ENCODE results near the gene GLG1. TPM values are rescaled to one million over a fixed set of nuclear protein-coding genes. Genes with fewer than 3 reads are reported as not detected.
"Not testable (repeated sequence)": the region's sequence is repeated elsewhere in the genome, so short reads cannot be mapped to it uniquely, and the experiment has no call there.

The GLG1 gene
- total RNA-seq, 1 donor from 2014 or later: 97.1 TPM

DNA sequence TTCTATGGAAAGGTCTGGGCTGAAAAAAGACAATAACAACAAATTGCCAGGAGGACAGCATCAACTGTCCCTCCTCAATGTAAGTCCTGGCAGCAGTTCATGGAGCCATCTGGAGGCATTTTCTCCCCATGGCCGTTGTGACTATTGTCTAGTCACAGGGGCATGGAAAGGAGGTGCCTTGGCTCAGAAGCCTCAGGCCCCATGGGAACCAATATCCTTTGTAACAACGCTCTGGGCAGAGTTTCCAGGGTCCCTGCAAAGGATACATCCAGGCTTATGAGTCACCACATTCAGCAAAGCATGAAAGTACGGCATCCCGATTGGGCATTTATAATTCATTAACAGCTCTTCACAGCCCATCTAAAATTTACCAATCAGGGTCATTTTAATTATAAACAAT lies 85.2 kb downstream of the GLG1 start:
- Histone ChIP-seq H3K27ac (ENCODE audit: low read depth, low read length) (no peak overlapping the region), H3K4me3 (ENCODE audit: low read length in 3 of 3) (no peak overlapping the region), H3K36me3 (ENCODE audit: control insufficient read depth in 3 of 3, insufficient read depth in 3 of 3, low read length in 3 of 3) (peaks cover 0 to 4% (median 3%) of the 10 kb centered on the region in 3 donors), H3K9me3 (ENCODE audit: control insufficient read depth in 3 of 3, low read length in 3 of 3) (no peaks in the 10 kb centered on the region), H3K27me3 (ENCODE audit: control insufficient read depth in 3 of 3, insufficient read depth in 3 of 3, low read length in 3 of 3) (no peaks in the 10 kb centered on the region), H3K4me1 (ENCODE audit: control insufficient read depth in 3 of 3, insufficient read depth in 3 of 3, low read length in 3 of 3) (peaks cover 0 to 3% (median 0%) of the 10 kb centered on the region in 3 donors), H3K9ac (ENCODE audit: low read depth in 1 of 3, low read length in 3 of 3) (no peak overlapping the region)

GRCh38 chr16:74518934-74519333 lies 88.0 kb downstream of the GLG1 start:
- H3K4me3 ChIP-seq (ENCODE audit: low read length in 3 of 3); H3K9ac ChIP-seq (ENCODE audit: low read depth in 1 of 3, low read length in 3 of 3); H3K4me1 ChIP-seq (ENCODE audit: control insufficient read depth in 3 of 3, insufficient read depth in 3 of 3, low read length in 3 of 3); H3K27me3 ChIP-seq (ENCODE audit: control insufficient read depth in 3 of 3, insufficient read depth in 3 of 3, low read length in 3 of 3); H3K27ac ChIP-seq (ENCODE audit: low read depth, low read length); H3K36me3 ChIP-seq (ENCODE audit: control insufficient read depth in 3 of 3, insufficient read depth in 3 of 3, low read length in 3 of 3); H3K9me3 ChIP-seq (ENCODE audit: control insufficient read depth in 3 of 3, low read length in 3 of 3): not testable (repeated sequence)

DNA sequence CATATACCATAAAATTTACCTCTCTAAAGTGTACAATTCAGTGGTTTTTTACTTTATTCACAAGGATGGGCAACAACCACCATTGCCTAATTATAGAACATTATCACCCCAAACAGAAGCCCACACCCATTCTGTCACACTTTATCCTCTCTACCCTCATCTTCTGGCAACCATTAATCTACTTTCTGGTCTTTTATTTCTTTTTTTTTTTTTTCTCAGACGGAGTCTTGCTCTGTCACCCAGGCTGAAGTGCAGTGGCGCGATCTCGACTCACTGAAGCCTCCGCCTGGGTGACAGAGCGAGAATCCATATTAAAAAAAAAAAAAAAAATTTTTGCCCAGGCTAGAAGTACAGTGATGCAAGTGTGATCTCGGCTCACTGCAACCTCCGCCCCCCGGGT lies 95.0 kb downstream of the GLG1 start:
- no peak overlapping the region for H3K4me3 ChIP-seq (ENCODE audit: low read length in 3 of 3)
- H3K9me3 ChIP-seq (ENCODE audit: control insufficient read depth in 3 of 3, low read length in 3 of 3): no peaks in the 10 kb centered on the region
- peaks cover 0 to 2% (median 0%) of the 10 kb centered on the region in 3 donors for H3K36me3 ChIP-seq (ENCODE audit: control insufficient read depth in 3 of 3, insufficient read depth in 3 of 3, low read length in 3 of 3)
- no peaks in the 10 kb centered on the region for H3K27me3 ChIP-seq (ENCODE audit: control insufficient read depth in 3 of 3, insufficient read depth in 3 of 3, low read length in 3 of 3)
- H3K27ac ChIP-seq (ENCODE audit: low read depth, low read length): no peak overlapping the region
- no peak overlapping the region for H3K9ac ChIP-seq (ENCODE audit: low read depth in 1 of 3, low read length in 3 of 3)
- no peaks in the 10 kb centered on the region for H3K4me1 ChIP-seq (ENCODE audit: control insufficient read depth in 3 of 3, insufficient read depth in 3 of 3, low read length in 3 of 3)

DNA sequence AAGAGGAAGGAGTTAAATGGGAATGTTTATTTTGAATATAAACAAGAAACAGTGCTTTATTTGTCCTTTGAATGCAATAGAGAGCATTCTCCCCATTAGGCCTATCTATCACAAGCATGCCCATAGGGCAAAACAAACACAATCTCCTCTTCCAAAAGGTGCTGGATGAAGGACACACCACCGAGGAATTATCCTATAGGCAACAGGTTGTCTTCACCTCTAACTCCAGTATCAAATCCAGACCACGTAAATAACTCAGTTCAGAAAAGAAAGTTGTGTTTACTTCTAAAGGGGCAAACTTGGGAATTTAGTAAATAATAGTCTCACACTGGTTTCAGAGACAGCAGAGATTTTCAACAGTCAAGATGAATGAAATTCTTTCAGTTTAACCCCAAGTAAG lies 101.9 kb downstream of the GLG1 start:
- Histone ChIP-seq H3K4me1 (ENCODE audit: control insufficient read depth in 3 of 3, insufficient read depth in 3 of 3, low read length in 3 of 3) (peaks cover 9 to 11% (median 10%) of the 10 kb centered on the region in 3 donors), H3K27me3 (ENCODE audit: control insufficient read depth in 3 of 3, insufficient read depth in 3 of 3, low read length in 3 of 3) (no peaks in the 10 kb centered on the region), H3K9me3 (ENCODE audit: control insufficient read depth in 3 of 3, low read length in 3 of 3) (no peaks in the 10 kb centered on the region), H3K4me3 (ENCODE audit: low read length in 3 of 3) (no peak overlapping the region), H3K27ac (ENCODE audit: low read depth, low read length) (no peak overlapping the region), H3K9ac (ENCODE audit: low read depth in 1 of 3, low read length in 3 of 3) (no peak overlapping the region), H3K36me3 (ENCODE audit: control insufficient read depth in 3 of 3, insufficient read depth in 3 of 3, low read length in 3 of 3) (peaks cover 0 to 2% (median 2%) of the 10 kb centered on the region in 3 donors)

GRCh38 chr16:74503412-74503811 lies 103.5 kb downstream of the GLG1 start:
- no peaks in the 10 kb centered on the region for H3K9me3 ChIP-seq (ENCODE audit: control insufficient read depth in 3 of 3, low read length in 3 of 3)
- H3K4me3 ChIP-seq (ENCODE audit: low read length in 3 of 3): no peak overlapping the region
- H3K9ac ChIP-seq (ENCODE audit: low read depth in 1 of 3, low read length in 3 of 3): no peak overlapping the region
- H3K27me3 ChIP-seq (ENCODE audit: control insufficient read depth in 3 of 3, insufficient read depth in 3 of 3, low read length in 3 of 3): no peaks in the 10 kb centered on the region
- no peak overlapping the region for H3K27ac ChIP-seq (ENCODE audit: low read depth, low read length)
- peaks cover 9 to 11% (median 10%) of the 10 kb centered on the region in 3 donors for H3K4me1 ChIP-seq (ENCODE audit: control insufficient read depth in 3 of 3, insufficient read depth in 3 of 3, low read length in 3 of 3)
- H3K36me3 ChIP-seq (ENCODE audit: control insufficient read depth in 3 of 3, insufficient read depth in 3 of 3, low read length in 3 of 3): peaks cover 0 to 4% (median 2%) of the 10 kb centered on the region in 3 donors

DNA sequence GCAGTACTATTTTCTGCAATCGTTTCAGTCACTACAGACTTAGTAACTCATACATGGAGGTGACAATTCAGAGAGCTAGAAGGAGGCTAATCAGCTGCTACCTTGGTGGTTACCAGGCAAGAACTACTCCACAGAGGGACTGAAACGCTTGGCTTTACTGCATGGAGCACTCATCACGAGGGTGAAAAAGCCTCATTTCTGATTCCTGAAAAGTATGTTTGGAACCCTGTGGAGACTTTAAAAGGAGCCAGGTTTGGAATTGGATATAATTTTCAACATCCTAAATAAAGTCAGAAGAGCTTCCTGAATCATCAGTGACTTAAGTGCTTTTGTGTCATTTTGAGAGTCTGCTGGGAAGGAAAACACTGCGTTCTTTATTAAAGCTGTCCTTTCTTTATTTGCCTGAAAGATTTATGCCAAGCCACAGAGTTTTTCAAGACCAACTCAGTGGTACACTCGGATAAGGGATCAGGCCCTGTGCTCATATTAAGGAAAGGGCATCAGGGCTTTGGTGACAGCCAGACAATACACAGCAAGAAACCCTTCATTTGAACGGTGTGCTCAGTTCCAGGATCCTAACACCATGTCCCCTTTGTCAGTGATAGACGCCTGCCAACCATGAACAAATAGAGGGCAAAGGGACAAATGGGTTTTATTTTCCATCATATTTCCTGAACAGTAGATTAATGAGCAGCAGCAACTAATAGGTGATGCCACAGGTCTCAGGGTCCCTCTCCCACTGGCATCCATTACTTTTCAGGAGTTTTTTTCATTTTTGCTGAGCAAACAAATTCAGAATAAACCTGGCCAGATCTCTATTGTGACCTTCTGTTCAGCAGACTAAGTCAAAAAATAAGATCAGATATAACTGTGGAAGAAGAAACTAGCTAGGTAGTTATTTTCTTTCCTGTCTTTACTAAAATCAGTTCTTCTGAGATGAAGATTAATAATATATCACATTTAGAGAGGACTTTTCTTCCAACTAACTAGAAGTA lies 105.1 kb downstream of the GLG1 start:
- Histone ChIP-seq H3K4me1 (ENCODE audit: control insufficient read depth in 3 of 3, insufficient read depth in 3 of 3, low read length in 3 of 3) (peaks cover 9 to 11% (median 10%) of the 10 kb centered on the region in 3 donors), H3K4me3 (ENCODE audit: low read length in 3 of 3) (no peak overlapping the region), H3K9ac (ENCODE audit: low read depth in 1 of 3, low read length in 3 of 3) (no peak overlapping the region), H3K27ac (ENCODE audit: low read depth, low read length) (peak overlapping the region; percentile 9), H3K9me3 (ENCODE audit: control insufficient read depth in 3 of 3, low read length in 3 of 3) (no peaks in the 10 kb centered on the region), H3K27me3 (ENCODE audit: control insufficient read depth in 3 of 3, insufficient read depth in 3 of 3, low read length in 3 of 3) (no peaks in the 10 kb centered on the region), H3K36me3 (ENCODE audit: control insufficient read depth in 3 of 3, insufficient read depth in 3 of 3, low read length in 3 of 3) (peaks cover 0 to 2% (median 2%) of the 10 kb centered on the region in 3 donors)

DNA sequence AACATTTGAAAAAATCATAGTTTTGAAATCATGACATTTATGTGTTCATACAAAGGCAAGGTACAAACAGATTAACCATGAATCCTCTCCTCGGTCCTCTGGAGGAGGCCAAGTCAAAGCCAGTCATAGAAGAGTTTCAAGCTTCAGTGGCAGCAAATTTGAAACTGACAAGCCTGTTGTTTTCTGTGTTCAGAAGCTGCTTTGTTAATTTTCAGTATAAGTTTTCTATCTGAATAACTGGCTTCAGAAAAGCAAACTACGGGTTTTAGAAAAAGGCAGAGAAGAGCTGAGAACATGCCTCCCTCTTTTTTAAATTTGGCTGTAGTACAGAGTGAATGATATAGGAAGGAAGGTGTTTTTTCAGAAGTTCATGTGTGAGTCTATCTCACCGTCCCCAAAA lies 106.0 kb downstream of the GLG1 start:
- Histone ChIP-seq H3K27me3 (ENCODE audit: control insufficient read depth in 3 of 3, insufficient read depth in 3 of 3, low read length in 3 of 3) (no peaks in the 10 kb centered on the region), H3K9me3 (ENCODE audit: control insufficient read depth in 3 of 3, low read length in 3 of 3) (no peaks in the 10 kb centered on the region), H3K27ac (ENCODE audit: low read depth, low read length) (no peak overlapping the region), H3K9ac (ENCODE audit: low read depth in 1 of 3, low read length in 3 of 3) (no peak overlapping the region), H3K4me3 (ENCODE audit: low read length in 3 of 3) (no peak overlapping the region), H3K4me1 (ENCODE audit: control insufficient read depth in 3 of 3, insufficient read depth in 3 of 3, low read length in 3 of 3) (peaks cover 9 to 11% (median 10%) of the 10 kb centered on the region in 3 donors), H3K36me3 (ENCODE audit: control insufficient read depth in 3 of 3, insufficient read depth in 3 of 3, low read length in 3 of 3) (peaks cover 3 to 6% (median 5%) of the 10 kb centered on the region in 3 donors)

- H3K9me3 ChIP-seq (ENCODE audit: control insufficient read depth in 3 of 3, low read length in 3 of 3): no peaks in the 10 kb centered on the region
- H3K36me3 ChIP-seq (ENCODE audit: control insufficient read depth in 3 of 3, insufficient read depth in 3 of 3, low read length in 3 of 3): peaks cover 7 to 13% (median 9%) of the 10 kb centered on the region in 3 donors
- no peak overlapping the region for H3K4me3 ChIP-seq (ENCODE audit: low read length in 3 of 3)
- H3K4me1 ChIP-seq (ENCODE audit: control insufficient read depth in 3 of 3, insufficient read depth in 3 of 3, low read length in 3 of 3): peaks cover 9 to 11% (median 9%) of the 10 kb centered on the region in 3 donors
- H3K27me3 ChIP-seq (ENCODE audit: control insufficient read depth in 3 of 3, insufficient read depth in 3 of 3, low read length in 3 of 3): no peaks in the 10 kb centered on the region
- H3K27ac ChIP-seq (ENCODE audit: low read depth, low read length): no peak overlapping the region
- H3K9ac ChIP-seq (ENCODE audit: low read depth in 1 of 3, low read length in 3 of 3): no peak overlapping the region
These were observed 107.8 kb downstream of the GLG1 start for GRCh38 chr16:74499114-74499513.

GRCh38 chr16:74497761-74498160 lies 109.2 kb downstream of the GLG1 start:
- Histone ChIP-seq H3K27ac (ENCODE audit: low read depth, low read length) (no peak overlapping the region), H3K36me3 (ENCODE audit: control insufficient read depth in 3 of 3, insufficient read depth in 3 of 3, low read length in 3 of 3) (peaks cover 7 to 15% (median 9%) of the 10 kb centered on the region in 3 donors), H3K4me3 (ENCODE audit: low read length in 3 of 3) (no peak overlapping the region), H3K9me3 (ENCODE audit: control insufficient read depth in 3 of 3, low read length in 3 of 3) (no peaks in the 10 kb centered on the region), H3K9ac (ENCODE audit: low read depth in 1 of 3, low read length in 3 of 3) (no peak overlapping the region), H3K4me1 (ENCODE audit: control insufficient read depth in 3 of 3, insufficient read depth in 3 of 3, low read length in 3 of 3) (peaks cover 5 to 9% (median 5%) of the 10 kb centered on the region in 3 donors), H3K27me3 (ENCODE audit: control insufficient read depth in 3 of 3, insufficient read depth in 3 of 3, low read length in 3 of 3) (no peaks in the 10 kb centered on the region)

DNA sequence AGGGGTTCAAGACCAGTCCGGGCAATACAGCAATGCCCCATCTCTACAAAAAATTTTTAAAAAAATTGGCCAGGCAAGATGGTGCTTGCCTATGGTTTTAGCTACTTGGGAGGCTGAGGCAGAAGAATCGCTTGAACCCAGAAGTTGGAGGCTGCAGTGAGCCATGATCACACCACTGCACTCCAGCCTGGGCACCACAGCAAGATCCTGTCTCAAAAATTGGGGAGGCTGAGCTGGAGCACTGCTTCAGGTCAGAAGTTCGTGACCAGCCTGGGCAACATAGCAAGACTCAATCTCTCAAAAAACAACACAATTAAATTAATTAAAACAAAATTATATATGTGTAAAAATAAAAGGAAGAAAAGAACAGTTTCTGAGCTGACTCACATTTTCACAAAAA lies 110.9 kb downstream of the GLG1 start:
- no peak overlapping the region for H3K4me3 ChIP-seq (ENCODE audit: low read length in 3 of 3)
- no peaks in the 10 kb centered on the region for H3K4me1 ChIP-seq (ENCODE audit: control insufficient read depth in 3 of 3, insufficient read depth in 3 of 3, low read length in 3 of 3)
- peaks cover 8 to 24% (median 10%) of the 10 kb centered on the region in 3 donors for H3K36me3 ChIP-seq (ENCODE audit: control insufficient read depth in 3 of 3, insufficient read depth in 3 of 3, low read length in 3 of 3)
- H3K27ac ChIP-seq (ENCODE audit: low read depth, low read length): no peak overlapping the region
- no peaks in the 10 kb centered on the region for H3K9me3 ChIP-seq (ENCODE audit: control insufficient read depth in 3 of 3, low read length in 3 of 3)
- H3K9ac ChIP-seq (ENCODE audit: low read depth in 1 of 3, low read length in 3 of 3): no peak overlapping the region
- no peaks in the 10 kb centered on the region for H3K27me3 ChIP-seq (ENCODE audit: control insufficient read depth in 3 of 3, insufficient read depth in 3 of 3, low read length in 3 of 3)

Measured in skeletal muscle tissue (tissue), 4 donors.